Ascending aorta (tissue), 2 donors: Measurements from ENCODE around the gene RPL22. TPM values are rescaled to one million over a fixed set of nuclear protein-coding genes. Genes with fewer than 3 reads are reported as not detected.

Source experiments
- DNase-seq, 2 donors: peaks; one replicate each; pipeline ENCODE4 v3.0.0-alpha.2; 2019; ENCODE audit warnings: low spot score in 2 of 2
- H3K27ac ChIP-seq, 2 donors: fragments of 200-600 bp; sonication (generic); one replicate each; pipeline ENCODE4 v1.5.1; 2016 to 2017; ENCODE audit warnings: mild to moderate bottlenecking in 1 of 2
- H3K27me3 ChIP-seq: fragments of 200-600 bp; sonication (generic); one replicate; pipeline ENCODE4 v1.5.1; 2017
- H3K36me3 ChIP-seq, 2 donors: fragments of 200-600 bp; sonication (generic); one replicate each; pipeline ENCODE4 v1.5.1; 2016
- H3K4me1 ChIP-seq, 2 donors: fragments of 200-600 bp; sonication (generic); one replicate each; pipeline ENCODE4 v1.5.1; 2016 to 2017; ENCODE audit warnings: mild to moderate bottlenecking in 1 of 2
- H3K4me3 ChIP-seq, 2 donors: fragments of 200-600 bp; sonication (generic); one replicate each; pipeline ENCODE4 v1.5.1; 2016 to 2017; ENCODE audit warnings: mild to moderate bottlenecking in 1 of 2
- H3K9me3 ChIP-seq, 2 donors: fragments of 200-600 bp; sonication (generic); one replicate each; pipeline ENCODE4 v1.5.1; 2016
- intact Hi-C: fragments of 100-400 bp; cut with DNase I; formaldehyde crosslinking; loops from one replicate; pipeline ENCODE4 v1.15.1; 2023
- total RNA-seq: library from RNA; depleted of rRNA; stranded (reverse); fragments of >200 nt; gene quantifications from one replicate; pipeline ENCODE4 v1.1.0, GENCODE V29; 2016
- TF ChIP-seq, protein P1 (sequence below), 3 experiments: fragments of 200-600 bp in 2 of 3; fragments of 450-650 bp in 1 of 3; sonication (generic) in 2 of 3; IDR thresholded peaks; one replicate each; pipeline ENCODE4 v1.5.1; 2016 to 2019; ENCODE audit warnings: antibody characterized with exemption in 3 of 3, mild to moderate bottlenecking in 1 of 3, moderate library complexity in 1 of 3

RPL22 gene
- total RNA-seq, 1 donor from 2014 or later: 88.8 TPM

DNA sequence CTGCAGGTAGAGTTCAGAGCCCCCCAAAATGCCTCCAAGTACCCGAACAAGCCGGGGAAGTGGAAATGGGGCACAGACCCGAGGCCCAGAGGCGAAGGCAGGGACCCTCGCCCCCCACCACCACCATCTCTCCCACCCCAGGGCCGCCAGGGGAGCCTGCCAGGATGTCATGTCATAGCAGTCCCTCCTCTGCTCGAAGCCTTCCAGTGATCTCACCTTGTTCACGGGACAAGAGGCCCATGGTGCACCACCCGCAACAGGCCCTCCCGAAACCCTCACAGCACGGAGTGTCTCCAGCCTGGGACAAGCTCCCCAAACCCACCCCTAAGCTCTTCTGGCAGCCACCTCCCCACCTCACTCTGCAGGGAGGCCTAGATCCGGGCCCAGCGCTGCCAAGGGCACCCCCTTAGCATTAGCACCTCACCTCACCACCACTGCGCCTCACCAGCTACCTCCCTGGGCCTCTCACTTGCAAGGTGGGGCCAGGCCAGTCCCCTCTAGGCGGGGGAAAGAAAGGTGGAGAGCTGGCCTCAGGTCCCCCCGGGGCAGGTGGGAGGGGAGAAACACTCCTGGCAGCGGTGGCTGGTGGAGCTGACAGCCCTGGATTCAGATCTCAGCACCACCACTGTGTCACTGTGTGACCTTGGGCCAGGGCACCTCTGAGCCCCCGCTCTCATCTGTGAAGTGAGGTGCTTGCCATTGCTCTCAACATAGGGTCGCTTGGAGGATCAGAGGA is 32.6 kb downstream of the RPL22 start:
- Histone ChIP-seq H3K4me3 (no peak overlapping the region), H3K36me3 (no peaks in the 10 kb centered on the region), H3K27me3 (no peaks in the 10 kb centered on the region), H3K4me1 (no peaks in the 10 kb centered on the region), H3K27ac (no peak overlapping the region), H3K9me3 (no peaks in the 10 kb centered on the region)
- intact Hi-C loops: no loop called here
- TF ChIP-seq, protein P1, sequence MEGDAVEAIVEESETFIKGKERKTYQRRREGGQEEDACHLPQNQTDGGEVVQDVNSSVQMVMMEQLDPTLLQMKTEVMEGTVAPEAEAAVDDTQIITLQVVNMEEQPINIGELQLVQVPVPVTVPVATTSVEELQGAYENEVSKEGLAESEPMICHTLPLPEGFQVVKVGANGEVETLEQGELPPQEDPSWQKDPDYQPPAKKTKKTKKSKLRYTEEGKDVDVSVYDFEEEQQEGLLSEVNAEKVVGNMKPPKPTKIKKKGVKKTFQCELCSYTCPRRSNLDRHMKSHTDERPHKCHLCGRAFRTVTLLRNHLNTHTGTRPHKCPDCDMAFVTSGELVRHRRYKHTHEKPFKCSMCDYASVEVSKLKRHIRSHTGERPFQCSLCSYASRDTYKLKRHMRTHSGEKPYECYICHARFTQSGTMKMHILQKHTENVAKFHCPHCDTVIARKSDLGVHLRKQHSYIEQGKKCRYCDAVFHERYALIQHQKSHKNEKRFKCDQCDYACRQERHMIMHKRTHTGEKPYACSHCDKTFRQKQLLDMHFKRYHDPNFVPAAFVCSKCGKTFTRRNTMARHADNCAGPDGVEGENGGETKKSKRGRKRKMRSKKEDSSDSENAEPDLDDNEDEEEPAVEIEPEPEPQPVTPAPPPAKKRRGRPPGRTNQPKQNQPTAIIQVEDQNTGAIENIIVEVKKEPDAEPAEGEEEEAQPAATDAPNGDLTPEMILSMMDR (IDR thresholded peaks at IDR 0.05): no peak
- DNase-seq: no peak

DNA sequence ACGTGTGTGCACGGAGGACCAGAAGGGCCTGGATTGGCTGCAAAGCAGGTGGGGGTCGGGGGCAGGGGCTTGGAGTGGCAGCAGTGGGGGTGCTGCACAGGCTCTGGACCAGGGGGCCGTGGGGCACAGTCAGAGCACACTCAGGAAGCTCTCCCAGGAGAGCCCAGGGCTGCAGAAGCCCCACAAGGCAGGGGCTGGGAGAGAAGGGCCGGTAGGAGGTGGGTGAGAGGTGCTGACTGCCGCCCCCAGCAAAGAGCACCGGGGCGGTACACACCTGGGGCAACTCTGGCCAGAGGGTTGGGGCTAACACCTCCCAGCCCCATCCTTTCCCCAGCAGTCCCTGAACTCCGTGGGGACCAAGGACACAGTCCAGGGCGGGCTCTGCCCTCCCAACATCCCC is 33.2 kb downstream of the RPL22 start:
- H3K9me3 ChIP-seq: no peaks in the 10 kb centered on the region
- H3K27me3 ChIP-seq: no peaks in the 10 kb centered on the region
- TF ChIP-seq, protein P1 (IDR thresholded peaks at IDR 0.05): no peak
- intact Hi-C loops: no loop called here
- no peak overlapping the region for H3K4me3 ChIP-seq
- no peaks in the 10 kb centered on the region for H3K4me1 ChIP-seq
- no peaks in the 10 kb centered on the region for H3K36me3 ChIP-seq
- DNase-seq: no peak
- no peak overlapping the region for H3K27ac ChIP-seq

DNA sequence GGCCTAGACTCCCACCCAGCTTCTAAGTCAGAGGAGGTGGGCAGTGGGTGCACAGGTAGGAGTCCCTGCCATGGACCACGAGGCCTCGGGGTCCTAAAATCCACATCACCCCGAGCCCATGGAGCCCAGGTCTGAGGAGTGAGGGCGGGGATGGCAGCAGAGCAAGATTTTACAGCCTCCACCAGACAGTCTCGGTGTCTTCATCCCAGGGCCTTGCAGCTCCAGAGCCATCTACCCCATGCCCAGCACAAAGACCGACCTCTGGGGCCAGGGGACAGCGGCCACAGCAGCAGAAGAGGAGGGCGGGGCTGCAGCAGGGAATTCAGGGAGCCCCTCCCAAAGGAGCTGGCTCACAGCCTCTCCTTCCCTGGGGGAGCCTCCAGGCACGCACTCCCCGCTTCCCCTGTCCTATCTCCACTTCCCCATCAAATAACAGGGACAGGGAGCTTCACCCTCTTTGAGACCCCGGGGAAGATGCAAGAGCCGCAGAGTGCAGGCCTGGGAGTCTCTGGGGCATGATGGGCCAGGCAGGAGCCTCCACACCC is 33.9 kb downstream of the RPL22 start:
- H3K36me3 ChIP-seq: no peaks in the 10 kb centered on the region
- DNase-seq: no peak
- TF ChIP-seq, protein P1 (IDR thresholded peaks at IDR 0.05): no peak
- H3K4me1 ChIP-seq: no peaks in the 10 kb centered on the region
- intact Hi-C loops: no loop called here
- no peak overlapping the region for H3K27ac ChIP-seq
- H3K9me3 ChIP-seq: no peaks in the 10 kb centered on the region
- H3K27me3 ChIP-seq: no peaks in the 10 kb centered on the region
- H3K4me3 ChIP-seq: no peak overlapping the region

DNA sequence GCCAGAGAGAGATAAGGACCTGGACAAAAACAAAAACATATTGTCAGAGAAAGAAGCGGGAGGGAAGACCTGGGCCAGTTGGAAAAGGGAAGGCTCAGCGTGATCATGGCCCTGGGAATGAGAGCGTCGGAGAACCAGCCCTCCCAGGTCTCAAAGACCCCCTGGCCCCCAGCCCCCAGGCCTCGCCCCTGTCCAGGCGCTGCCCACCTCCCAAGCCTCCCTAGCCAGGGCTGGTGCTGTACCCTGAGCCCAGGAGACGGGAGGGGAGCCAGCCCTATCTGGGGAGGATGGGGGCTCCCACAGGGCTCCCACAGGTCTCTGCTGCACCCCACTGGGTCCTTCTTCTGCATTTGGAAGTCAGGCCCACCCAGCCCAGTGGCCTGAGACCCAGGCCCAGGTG is 34.4 kb downstream of the RPL22 start:
- intact Hi-C loops: no loop called here
- no peaks in the 10 kb centered on the region for H3K27me3 ChIP-seq
- no peaks in the 10 kb centered on the region for H3K9me3 ChIP-seq
- H3K4me1 ChIP-seq: no peaks in the 10 kb centered on the region
- TF ChIP-seq, protein P1 (IDR thresholded peaks at IDR 0.05): no peak
- DNase-seq: no peak
- H3K36me3 ChIP-seq: no peaks in the 10 kb centered on the region
- H3K27ac ChIP-seq: no peak overlapping the region
- no peak overlapping the region for H3K4me3 ChIP-seq

DNA sequence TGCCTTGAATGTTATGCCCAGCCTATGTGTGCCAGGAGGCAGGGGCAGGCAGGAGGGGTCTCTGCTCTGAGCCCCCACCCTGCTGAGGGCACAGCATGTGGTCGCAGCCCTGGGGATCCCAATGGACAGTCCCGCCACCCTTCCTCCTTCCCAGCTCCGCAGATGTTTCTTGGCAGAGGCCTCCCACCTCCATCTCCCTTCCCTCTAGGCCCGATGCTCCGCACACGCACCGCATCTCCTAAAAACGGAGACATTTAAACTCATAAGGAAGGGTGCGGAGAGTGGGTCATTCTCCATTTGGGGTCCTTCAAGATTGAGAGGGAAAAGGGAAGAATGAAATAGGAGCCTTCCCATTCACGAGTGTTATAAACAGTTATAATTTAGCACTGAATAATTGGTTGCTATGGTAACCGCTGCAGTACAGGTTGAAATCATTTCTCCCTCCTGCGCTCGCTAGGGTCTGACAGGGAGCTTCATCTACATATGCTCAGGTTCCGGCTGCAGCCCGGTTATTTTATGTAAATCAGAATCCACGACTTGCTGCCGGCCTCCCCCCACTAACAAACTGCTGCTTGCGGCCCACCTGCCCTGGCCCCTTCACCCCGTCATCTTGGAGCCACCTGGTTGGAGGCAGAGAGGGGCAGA is 35.3 kb downstream of the RPL22 start:
- TF ChIP-seq, protein P1 (IDR thresholded peaks at IDR 0.05): no peak
- no peaks in the 10 kb centered on the region for H3K27me3 ChIP-seq

More for the DNA sequence above, 35.3 kb downstream of the RPL22 start:
- Histone ChIP-seq H3K36me3 (no peaks in the 10 kb centered on the region), H3K4me3 (no peak overlapping the region), H3K4me1 (no peaks in the 10 kb centered on the region), H3K27ac (no peak overlapping the region), H3K9me3 (no peaks in the 10 kb centered on the region)
- intact Hi-C loops: no loop called here
- no peak for DNase-seq
